Fibroblast of lung (primary cell): ENCODE measurements around the gene TTC38. TPM values are rescaled to one million over a fixed set of nuclear protein-coding genes. Genes with fewer than 3 reads are reported as not detected.

ENCODE experiments used
- DNase-seq, 2 donors: peaks; one replicate each; pipeline versions ENCODE4 v3.0.0 to v3.0.0-alpha.2; 2010; ENCODE audit warnings: low read depth in 2 of 2
- H2AFZ ChIP-seq: 2 replicates; pipeline ENCODE4 v1.5.1; 2012; ENCODE audit warnings: low read length, control low read depth, inconsistent platforms
- H3K27ac ChIP-seq: 2 replicates; pipeline ENCODE4 v1.5.1; 2011; ENCODE audit warnings: low read length, control low read depth; ENCODE audit not compliant: insufficient read depth
- H3K27me3 ChIP-seq: 2 replicates; pipeline ENCODE4 v1.5.1; 2011; ENCODE audit warnings: mild to moderate bottlenecking, low read length; ENCODE audit not compliant: control insufficient read depth, insufficient read depth
- H3K36me3 ChIP-seq: 2 replicates; pipeline ENCODE4 v1.5.1; 2011; ENCODE audit warnings: low read length; ENCODE audit not compliant: control insufficient read depth, insufficient read depth
- H3K4me1 ChIP-seq: 2 replicates; pipeline ENCODE4 v1.5.1; 2011; ENCODE audit warnings: low read length; ENCODE audit not compliant: control insufficient read depth, insufficient read depth; ENCODE audit errors: extremely low read depth
- H3K4me2 ChIP-seq: 2 replicates; pipeline ENCODE4 v1.5.1; 2011; ENCODE audit warnings: low read length, control low read depth; ENCODE audit not compliant: insufficient read depth; ENCODE audit errors: extremely low read depth
- H3K4me3 ChIP-seq, 4 experiments: fragments of 200-600 bp in 1 of 4; sonication (generic) in 1 of 4; replicated peaks in 1 of 4; 2 replicates each; pipeline ENCODE4 v1.5.1; 2011 to 2016; ENCODE audit warnings: low read length in 4 of 4, low read depth in 3 of 4, mild to moderate bottlenecking in 3 of 4, control low read depth in 2 of 4, inconsistent platforms in 1 of 4, mixed read lengths in 1 of 4; ENCODE audit not compliant: insufficient read depth in 1 of 4; ENCODE audit errors: control extremely low read depth in 1 of 4
- H3K79me2 ChIP-seq: 2 replicates; pipeline ENCODE4 v1.5.1; 2012; ENCODE audit warnings: mild to moderate bottlenecking, low read length, inconsistent platforms; ENCODE audit not compliant: control insufficient read depth, insufficient read depth
- H3K9ac ChIP-seq: 2 replicates; pipeline ENCODE4 v1.5.1; 2011; ENCODE audit warnings: mild to moderate bottlenecking, low read length, control low read depth; ENCODE audit not compliant: insufficient read depth
- H3K9me3 ChIP-seq: 2 replicates; pipeline ENCODE4 v1.5.1; 2012; ENCODE audit warnings: low read depth, low read length; ENCODE audit not compliant: control insufficient read depth, insufficient read depth
- H4K20me1 ChIP-seq: 2 replicates; pipeline ENCODE4 v1.5.1; 2011; ENCODE audit warnings: low read length; ENCODE audit not compliant: control insufficient read depth, insufficient read depth; ENCODE audit errors: extremely low read depth
- CTCF ChIP-seq, 2 donors: IDR thresholded peaks in 1 of 2; conservative IDR thresholded peaks in 1 of 2; 1 replicate in 1 of 2; 2 replicates in 1 of 2; pipeline ENCODE4 v1.5.1; 2011 to 2012; ENCODE audit warnings: low read length in 2 of 2, control low read depth in 1 of 2, inconsistent platforms in 1 of 2, low read depth in 1 of 2, mild to moderate bottlenecking in 1 of 2
- EZH2 ChIP-seq: IDR thresholded peaks from 2 replicates; pipeline ENCODE4 v1.5.1; 2012; ENCODE audit warnings: low read length, control low read depth, mild to moderate bottlenecking; ENCODE audit errors: missing control alignments
- polyA plus RNA-seq, 2 donors: library from polyadenylated mRNA; depleted of rRNA in 1 of 2; stranded (reverse) in 1 of 2; unstranded in 1 of 2; fragments of >200 nt; gene quantifications; 2 replicates each; pipeline ENCODE4 v1.2.1, GENCODE V29; 2011 to 2012; ENCODE audit warnings: missing spikeins in 1 of 2
- total RNA-seq: library from RNA; depleted of rRNA; stranded (reverse); fragments of >200 nt; gene quantifications from 2 replicates; pipeline ENCODE4 v1.2.1, GENCODE V29; 2014

Gene TTC38
- total and polyA plus RNA-seq, 2 donors (not counting 1 experiment from before 2014, with no cell fraction given), result 17.6 to 27.6 TPM

GRCh38 chr22:46256358-46256958 lies 11.3 kb upstream of the TTC38 start:
- TF ChIP-seq CTCF (conservative IDR thresholded peaks at IDR 0.05 in 1 of 2, IDR thresholded peaks at IDR 0.05 in 1 of 2; ENCODE audit: low read depth in 1 of 2, low read length in 2 of 2) (no peak), EZH2 (no peak)
- H3K27me3 ChIP-seq, result peaks cover 8% of the 10 kb centered on the region
- H4K20me1 ChIP-seq, result no peaks in the 10 kb centered on the region
- DNase-seq, result no peak
- H3K27ac ChIP-seq, result no peak overlapping the region
- no peaks in the 10 kb centered on the region for H3K36me3 ChIP-seq
- no peaks in the 10 kb centered on the region for H3K79me2 ChIP-seq
- no peak overlapping the region for H3K4me3 ChIP-seq
- no peaks in the 10 kb centered on the region for H3K4me1 ChIP-seq
- H3K9me3 ChIP-seq, result no peaks in the 10 kb centered on the region
- H3K9ac ChIP-seq, result no peak overlapping the region
- H3K4me2 ChIP-seq, result no peak overlapping the region
- no peak overlapping the region for H2AFZ ChIP-seq

GRCh38 chr22:46259374-46259773 lies 8.4 kb upstream of the TTC38 start:
- H3K27ac ChIP-seq, result no peak overlapping the region
- H3K79me2 ChIP-seq, result no peaks in the 10 kb centered on the region
- no peak overlapping the region for H3K4me2 ChIP-seq
- peaks cover 13% of the 10 kb centered on the region for H3K27me3 ChIP-seq
- no peaks in the 10 kb centered on the region for H3K9me3 ChIP-seq
- H3K36me3 ChIP-seq, result no peaks in the 10 kb centered on the region
- no peaks in the 10 kb centered on the region for H3K4me1 ChIP-seq
- no peak for TF ChIP-seq CTCF (conservative IDR thresholded peaks at IDR 0.05 in 1 of 2, IDR thresholded peaks at IDR 0.05 in 1 of 2; ENCODE audit: low read depth in 1 of 2, low read length in 2 of 2)
- no peak for TF ChIP-seq EZH2
- H2AFZ ChIP-seq, result no peak overlapping the region
- H4K20me1 ChIP-seq, result no peaks in the 10 kb centered on the region
- no peak overlapping the region for H3K4me3 ChIP-seq
- no peak overlapping the region for H3K9ac ChIP-seq
- DNase-seq, result no peak

GRCh38 chr22:46260038-46260437 lies 7.8 kb upstream of the TTC38 start:
- no peaks in the 10 kb centered on the region for H3K4me1 ChIP-seq
- H3K4me3 ChIP-seq, result no peak overlapping the region
- H3K27ac ChIP-seq, result no peak overlapping the region
- H2AFZ ChIP-seq, result no peak overlapping the region
- no peak for DNase-seq
- H3K79me2 ChIP-seq, result no peaks in the 10 kb centered on the region
- H3K9me3 ChIP-seq, result no peaks in the 10 kb centered on the region
- peaks cover 13% of the 10 kb centered on the region for H3K27me3 ChIP-seq
- H3K4me2 ChIP-seq, result no peak overlapping the region
- no peaks in the 10 kb centered on the region for H4K20me1 ChIP-seq
- no peak overlapping the region for H3K9ac ChIP-seq
- TF ChIP-seq CTCF (conservative IDR thresholded peaks at IDR 0.05 in 1 of 2, IDR thresholded peaks at IDR 0.05 in 1 of 2; ENCODE audit: low read depth in 1 of 2, low read length in 2 of 2), result no peak
- no peak for TF ChIP-seq EZH2
- H3K36me3 ChIP-seq, result no peaks in the 10 kb centered on the region
